ENCODE results near the gene KISS1.

KISS1 gene

DNA sequence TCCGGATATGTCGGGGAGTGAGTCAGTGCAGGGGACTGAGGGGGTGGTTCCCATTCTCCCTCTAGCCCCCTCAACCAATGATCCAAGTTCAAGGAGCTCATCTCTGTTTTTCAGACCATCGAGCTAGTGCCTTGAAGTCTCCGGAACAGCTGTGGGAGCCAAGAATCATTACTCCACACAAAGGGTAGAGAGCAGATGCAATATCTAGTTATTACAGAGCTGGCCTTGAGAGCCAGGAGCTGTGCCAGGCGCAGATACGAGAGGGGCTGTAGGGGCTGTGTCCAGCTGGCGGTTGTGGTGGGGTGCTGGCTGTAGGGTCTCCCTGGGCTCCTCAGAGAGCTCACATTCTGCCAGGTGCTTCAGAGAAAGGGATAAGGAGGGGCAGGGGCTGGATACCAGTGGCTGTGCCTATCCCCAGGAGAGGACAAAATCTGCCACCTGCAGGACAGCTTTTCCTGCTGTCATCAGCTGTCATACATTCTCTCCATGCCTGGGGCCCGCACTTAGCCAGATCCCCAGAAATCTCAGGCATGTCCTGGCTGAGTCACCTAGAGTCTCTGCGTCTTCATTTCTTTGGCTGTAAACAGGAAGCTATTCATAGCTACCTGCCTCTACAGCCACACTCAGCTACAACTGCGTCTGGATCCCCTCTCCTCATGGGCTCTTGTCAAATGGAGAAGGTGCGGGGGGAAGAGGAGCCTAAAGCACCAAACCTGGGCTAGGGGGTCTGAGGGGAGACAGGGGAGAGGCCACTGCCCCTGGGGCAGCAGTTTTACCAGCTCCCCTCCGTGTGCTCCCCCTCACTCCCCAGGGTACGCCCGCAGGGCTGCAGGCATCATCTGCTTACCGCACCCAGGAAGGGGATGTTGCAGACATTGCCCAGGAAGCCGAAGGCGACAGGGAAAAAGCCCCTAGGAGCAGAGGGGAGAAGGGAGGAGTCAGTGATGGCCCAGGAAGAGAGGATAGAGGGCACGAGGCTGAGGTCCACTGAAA, 2.4 kb upstream of the KISS1 start:
- no peak overlapping the region for H3K4me3 ChIP-seq (ENCODE audit: low read depth, low read length)
- CTCF ChIA-PET = interaction anchor here (0.6 to 12.7 kb wide), 16 partner anchors 8 to 340 kb away, joined by 3 to 548 read pairs (median 4); partner anchors contain the start of genes GOLT1A and REN
- TF ChIP-seq, protein P1, sequence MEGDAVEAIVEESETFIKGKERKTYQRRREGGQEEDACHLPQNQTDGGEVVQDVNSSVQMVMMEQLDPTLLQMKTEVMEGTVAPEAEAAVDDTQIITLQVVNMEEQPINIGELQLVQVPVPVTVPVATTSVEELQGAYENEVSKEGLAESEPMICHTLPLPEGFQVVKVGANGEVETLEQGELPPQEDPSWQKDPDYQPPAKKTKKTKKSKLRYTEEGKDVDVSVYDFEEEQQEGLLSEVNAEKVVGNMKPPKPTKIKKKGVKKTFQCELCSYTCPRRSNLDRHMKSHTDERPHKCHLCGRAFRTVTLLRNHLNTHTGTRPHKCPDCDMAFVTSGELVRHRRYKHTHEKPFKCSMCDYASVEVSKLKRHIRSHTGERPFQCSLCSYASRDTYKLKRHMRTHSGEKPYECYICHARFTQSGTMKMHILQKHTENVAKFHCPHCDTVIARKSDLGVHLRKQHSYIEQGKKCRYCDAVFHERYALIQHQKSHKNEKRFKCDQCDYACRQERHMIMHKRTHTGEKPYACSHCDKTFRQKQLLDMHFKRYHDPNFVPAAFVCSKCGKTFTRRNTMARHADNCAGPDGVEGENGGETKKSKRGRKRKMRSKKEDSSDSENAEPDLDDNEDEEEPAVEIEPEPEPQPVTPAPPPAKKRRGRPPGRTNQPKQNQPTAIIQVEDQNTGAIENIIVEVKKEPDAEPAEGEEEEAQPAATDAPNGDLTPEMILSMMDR (IDR thresholded peaks at IDR 0.05; ENCODE audit: insufficient read depth, low read length, missing control alignments) = peak; percentile 17
- peak; percentile 53 for DNase-seq (ENCODE audit: low read depth, low spot score)
- POLR2A ChIA-PET = interaction anchor here (1.3 kb wide), 1 partner anchor 8 kb away, joined by 3 read pairs; no protein-coding TSS in a partner anchor

DNA sequence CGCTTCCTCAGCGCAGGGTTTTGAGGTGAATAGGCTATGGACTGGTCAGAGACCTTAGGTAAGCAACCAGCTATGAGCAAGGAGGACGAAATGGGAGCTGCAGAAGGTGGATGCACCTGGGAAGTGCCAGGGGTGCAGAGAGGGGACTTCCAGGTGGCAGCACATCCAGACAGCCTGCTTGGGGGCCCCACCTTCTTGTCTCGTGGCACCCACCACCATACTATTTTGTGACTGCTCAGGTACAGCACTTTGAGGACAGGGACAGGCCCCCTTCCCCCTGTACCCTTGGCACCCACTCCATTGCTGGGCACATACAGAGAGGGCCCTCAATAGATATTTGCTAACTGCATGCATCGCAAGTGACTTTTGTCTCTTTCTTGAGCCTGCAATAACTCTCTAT, 777 bp upstream of the KISS1 start:
- POLR2A ChIA-PET = no interaction called here
- H3K4me3 ChIP-seq (ENCODE audit: low read depth, low read length) = no peak overlapping the region
- TF ChIP-seq, protein P1 (IDR thresholded peaks at IDR 0.05; ENCODE audit: insufficient read depth, low read length, missing control alignments) = no peak
- DNase-seq (ENCODE audit: low read depth, low spot score) = no peak
- CTCF ChIA-PET = interaction anchor here (1.7 to 12.7 kb wide), 5 partner anchors 10 to 167 kb away, joined by 5 to 548 read pairs (median 8); partner anchors contain the start of genes GOLT1A and REN

DNA sequence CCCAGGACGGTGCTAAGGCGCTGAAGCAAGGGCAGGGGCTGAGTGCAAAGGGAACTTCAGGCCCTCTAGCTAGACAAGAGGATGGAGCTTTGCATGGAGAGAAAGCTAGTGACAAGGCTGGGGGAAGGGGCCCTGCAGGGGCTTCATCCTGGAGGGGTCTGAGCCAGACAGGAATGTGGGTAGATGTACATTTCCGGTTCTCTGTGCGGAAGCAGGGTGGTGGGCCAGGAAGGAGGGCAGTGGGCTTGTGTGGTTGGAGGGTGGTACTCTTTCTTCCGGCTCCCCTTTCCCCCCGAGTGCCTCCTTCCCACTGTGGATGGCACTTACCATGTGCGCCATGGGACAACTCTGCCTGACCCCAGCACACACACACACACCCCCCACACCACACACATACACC, 1.5 kb downstream of the KISS1 start:
- H3K4me3 ChIP-seq (ENCODE audit: low read depth, low read length) = no peak overlapping the region
- TF ChIP-seq, protein P1 (IDR thresholded peaks at IDR 0.05; ENCODE audit: insufficient read depth, low read length, missing control alignments) = no peak
- POLR2A ChIA-PET = no interaction called here
- CTCF ChIA-PET = interaction anchor here (5.1 to 10.2 kb wide), 2 partner anchors 11 to 31 kb away, joined by 36 to 112 read pairs; no protein-coding TSS in a partner anchor
- no peak for DNase-seq (ENCODE audit: low read depth, low spot score)

DNA sequence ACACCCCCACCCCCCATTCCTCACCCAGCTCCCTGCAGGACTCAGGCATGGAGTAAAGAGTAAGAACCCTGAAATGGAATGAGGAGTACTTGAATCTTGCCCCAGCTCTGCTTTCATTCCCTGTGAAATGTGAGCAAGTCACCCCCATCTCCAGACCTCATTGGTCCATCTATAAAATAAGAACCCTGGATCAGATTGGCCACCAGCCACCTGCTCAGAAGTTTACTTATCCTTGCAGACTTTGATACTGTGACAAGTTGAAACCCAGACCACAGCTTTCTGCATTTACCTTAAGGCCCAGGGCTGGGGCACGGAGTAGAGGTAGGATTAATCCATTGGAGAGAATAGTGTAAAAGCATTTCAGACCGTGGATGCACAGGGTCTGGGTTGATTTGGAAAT, 2.2 kb downstream of the KISS1 start:
- DNase-seq (ENCODE audit: low read depth, low spot score) = no peak
- CTCF ChIA-PET = interaction anchor here (5.1 to 10.2 kb wide), 2 partner anchors 12 to 31 kb away, joined by 36 to 112 read pairs; no protein-coding TSS in a partner anchor
- TF ChIP-seq, protein P1 (IDR thresholded peaks at IDR 0.05; ENCODE audit: insufficient read depth, low read length, missing control alignments) = no peak
- no peak overlapping the region for H3K4me3 ChIP-seq (ENCODE audit: low read depth, low read length)
- POLR2A ChIA-PET = interaction anchor here (0.6 kb wide), 1 partner anchor 309 kb away, joined by 3 read pairs; no protein-coding TSS in a partner anchor

DNA sequence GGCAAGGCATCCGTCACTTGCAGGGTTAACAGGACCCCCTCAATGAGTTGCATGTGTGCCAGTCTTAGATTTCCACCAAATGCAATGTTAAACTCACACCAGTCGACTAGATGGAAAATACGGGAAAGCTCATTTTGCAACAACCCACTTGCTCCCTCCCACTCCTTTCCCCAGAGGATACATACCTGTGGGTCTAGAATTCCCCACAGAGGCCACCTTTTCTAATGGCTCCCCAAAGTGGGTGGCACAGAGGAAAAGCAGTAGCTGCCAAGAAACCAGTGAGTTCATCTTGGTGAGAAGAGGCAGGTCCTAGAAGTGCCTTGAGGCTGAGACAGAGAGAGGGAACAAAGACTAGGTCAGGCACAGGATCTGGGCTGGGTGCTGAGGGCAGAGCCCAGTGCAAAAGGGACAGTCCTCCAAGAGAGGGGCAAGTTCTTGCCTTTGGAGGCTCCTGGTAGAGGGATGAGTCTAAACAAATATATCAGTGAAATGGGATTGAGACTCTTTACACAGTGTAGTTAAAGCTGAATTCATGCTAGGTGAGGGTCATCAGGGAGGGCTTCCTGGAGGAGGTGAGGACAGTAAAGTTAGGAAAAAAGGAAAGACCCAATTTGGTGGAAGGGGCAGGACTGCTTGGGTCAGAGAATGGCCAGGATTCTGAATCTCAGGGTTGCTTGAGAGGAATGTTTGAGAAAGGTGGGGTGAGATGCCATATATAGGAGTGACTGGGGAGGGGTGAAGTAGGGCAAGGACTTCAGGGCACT, 3.5 kb downstream of the KISS1 start:
- DNase-seq (ENCODE audit: low read depth, low spot score) = no peak
- TF ChIP-seq, protein P1 (IDR thresholded peaks at IDR 0.05; ENCODE audit: insufficient read depth, low read length, missing control alignments) = no peak
- ChIA-PET CTCF (interaction anchor here (0.8 to 10.2 kb wide), 8 partner anchors 13 to 322 kb away, joined by 3 to 112 read pairs (median 4); partner anchors contain the start of gene GOLT1A), POLR2A (no interaction called here)
- no peak overlapping the region for H3K4me3 ChIP-seq (ENCODE audit: low read depth, low read length)

Measured in AG04449 (cell line).